HG02678 (cell line): ENCODE data around the gene KCNT1.

ENCODE experiments used
- ATAC-seq: cut with Tn5 transposase; IDR thresholded peaks from one replicate; pipeline ENCODE4 v1.9.1; 2021; ENCODE audit warnings: mild to moderate bottlenecking, moderate library complexity; ENCODE audit not compliant: unreplicated experiment

Gene KCNT1

GRCh38 chr9:135815830-135816650, 114.1 kb downstream of the KCNT1 start:
- ATAC-seq = no peak

- no peak for ATAC-seq
Measured at GRCh38 chr9:135816651-135816970, 114.6 kb downstream of the KCNT1 start.

GRCh38 chr9:135817951-135818717, 116.1 kb downstream of the KCNT1 start:
- no peak for ATAC-seq

GRCh38 chr9:135818718-135819475, 116.9 kb downstream of the KCNT1 start:
- ATAC-seq = no peak

GRCh38 chr9:135819905-135820304, 117.9 kb downstream of the KCNT1 start:
- ATAC-seq = no peak

- ATAC-seq = no peak
Measured at GRCh38 chr9:135820661-135821060, 118.7 kb downstream of the KCNT1 start.

- ATAC-seq = no peak
Measured at GRCh38 chr9:135821116-135821515, 119.1 kb downstream of the KCNT1 start.

- no peak for ATAC-seq
Measured at GRCh38 chr9:135821733-135822373, 119.9 kb downstream of the KCNT1 start.

GRCh38 chr9:135822374-135822755, 120.4 kb downstream of the KCNT1 start:
- no peak for ATAC-seq

GRCh38 chr9:135823036-135823435, 121.1 kb downstream of the KCNT1 start:
- no peak for ATAC-seq

- ATAC-seq = no peak
Measured at GRCh38 chr9:135825435-135826187, 123.6 kb downstream of the KCNT1 start.

- ATAC-seq = no peak
Measured at GRCh38 chr9:135826188-135826545, 124.2 kb downstream of the KCNT1 start.

GRCh38 chr9:135827301-135827700, 125.3 kb downstream of the KCNT1 start:
- ATAC-seq = no peak

GRCh38 chr9:135827866-135828580, 126.0 kb downstream of the KCNT1 start:
- no peak for ATAC-seq

GRCh38 chr9:135828656-135829055, 126.7 kb downstream of the KCNT1 start:
- no peak for ATAC-seq

- ATAC-seq = no peak
Measured at GRCh38 chr9:135830496-135830895, 128.5 kb downstream of the KCNT1 start.

GRCh38 chr9:135833864-135834263, 131.9 kb downstream of the KCNT1 start:
- no peak for ATAC-seq

GRCh38 chr9:135835131-135835530, 133.1 kb downstream of the KCNT1 start:
- ATAC-seq = no peak

- no peak for ATAC-seq
Measured at GRCh38 chr9:135839516-135839915, 137.5 kb downstream of the KCNT1 start.

- no peak for ATAC-seq
Measured at GRCh38 chr9:135840107-135840506, 138.1 kb downstream of the KCNT1 start.
